T-cell (primary cell): ENCODE data around the gene PARD6A. TPM values are rescaled to one million over a fixed set of nuclear protein-coding genes. Genes with fewer than 3 reads are reported as not detected.
A peak's percentile ranks its signal among the peaks of the same experiment; 100 is the strongest.

Experiments used
- ATAC-seq, 4 experiments: fragments of 200-7000 bp in 3 of 4; fragments of 150-1000 bp in 1 of 4; cut with Tn5 transposase; replicated peaks in 1 of 4; 1 replicate in 3 of 4; 2 replicates in 1 of 4; pipeline ENCODE4 v1.10.0; 2021; ENCODE audit warnings: moderate library complexity in 3 of 4, mild to moderate bottlenecking in 2 of 4, moderate number of reproducible peaks in 1 of 4
- CTCF ChIA-PET, 2 donors: fragments of 300-600 bp; sonication (Branson Sonifier 250); formaldehyde crosslinking; loops; one replicate each; lab custom pipeline; 2022; ENCODE audit warnings: antibody characterized with exemption in 2 of 2; lab: Charles Lee
- POLR2A ChIA-PET, 2 donors: fragments of 300-600 bp; sonication (Branson Sonifier 250); formaldehyde crosslinking; loops; one replicate each; lab custom pipeline; 2022; ENCODE audit warnings: antibody characterized with exemption in 2 of 2; lab: Charles Lee
- DNase-seq, 35 experiments: peaks; one replicate each; pipeline versions ENCODE4 v3.0.0 to v3.0.0-alpha.2; 2013 to 2023
- H3K27ac ChIP-seq: one replicate; pipeline ENCODE4 v1.5.1; 2013; ENCODE audit warnings: low read length
- H3K27me3 ChIP-seq, 2 experiments: replicated peaks in 1 of 2; 1 replicate in 1 of 2; 2 replicates in 1 of 2; pipeline versions ENCODE4 v1.6.1 to v1.7.0; 2013; ENCODE audit warnings: low read length in 1 of 2, mixed read lengths in 1 of 2; ENCODE audit not compliant: control insufficient read depth in 2 of 2, insufficient read depth in 2 of 2; ENCODE audit errors: extremely low read depth in 1 of 2
- H3K36me3 ChIP-seq, 2 donors: 1 replicate in 1 of 2; 2 replicates in 1 of 2; pipeline versions ENCODE4 v1.6.1 to v1.7.0; 2013; ENCODE audit warnings: low read length in 1 of 2; ENCODE audit not compliant: control insufficient read depth in 2 of 2, insufficient read depth in 1 of 2; ENCODE audit errors: extremely low read depth in 1 of 2
- H3K4me1 ChIP-seq, 2 experiments: 1 replicate in 1 of 2; 2 replicates in 1 of 2; pipeline versions ENCODE4 v1.6.1 to v1.7.0; 2013; ENCODE audit warnings: low read length in 2 of 2, mixed read lengths in 1 of 2; ENCODE audit not compliant: insufficient read depth in 2 of 2, control insufficient read depth in 1 of 2; ENCODE audit errors: extremely low read depth in 1 of 2
- H3K4me3 ChIP-seq, 2 donors: 1 replicate in 1 of 2; 2 replicates in 1 of 2; pipeline versions ENCODE4 v1.5.1 to v1.7.0; 2013; ENCODE audit warnings: mild to moderate bottlenecking in 2 of 2, low read length in 1 of 2, moderate library complexity in 1 of 2; ENCODE audit not compliant: control insufficient read depth in 1 of 2; ENCODE audit errors: extremely low read depth in 1 of 2
- H3K9me3 ChIP-seq: 2 replicates; pipeline ENCODE4 v1.7.0; 2013
- H3K27ac Mint-ChIP-seq, 2 donors: one replicate each; pipeline ENCODE4 v1.8.0; 2020 to 2021; ENCODE audit warnings: mild to moderate bottlenecking in 2 of 2, mixed read lengths in 2 of 2
- H3K27me3 Mint-ChIP-seq, 2 donors: one replicate each; pipeline ENCODE4 v1.8.0; 2021 to 2022; ENCODE audit warnings: mixed read lengths in 2 of 2
- H3K36me3 Mint-ChIP-seq: one replicate; pipeline ENCODE4 v1.8.0; 2021; ENCODE audit warnings: mixed read lengths
- H3K4me1 Mint-ChIP-seq, 3 donors: one replicate each; pipeline ENCODE4 v1.8.0; 2020 to 2022; ENCODE audit warnings: mixed read lengths in 3 of 3, mild to moderate bottlenecking in 1 of 3
- H3K4me3 Mint-ChIP-seq, 3 donors: one replicate each; pipeline ENCODE4 v1.8.0; 2020 to 2022; ENCODE audit warnings: mild to moderate bottlenecking in 3 of 3, mixed read lengths in 3 of 3, moderate library complexity in 3 of 3
- H3K9me3 Mint-ChIP-seq, 3 donors: one replicate each; pipeline ENCODE4 v1.8.0; 2020 to 2022; ENCODE audit warnings: mixed read lengths in 3 of 3
- WGBS: methylation state at CpG from one replicate; pipeline ENCODE4 v1.1.5; 2013; ENCODE audit warnings: missing lambda C conversion rate; ENCODE audit not compliant: insufficient coverage; 5-methylcytosine and 5-hydroxymethylcytosine counted together
- total RNA-seq, 35 experiments: library from RNA in 6 of 35; stranded (reverse) in 6 of 35; fragments of 120-200 nt in 1 of 35; gene quantifications; one replicate each; pipeline versions ENCODE4 v1.2.1 to v1.2.4 and lab custom pipeline; 2013 to 2026

The PARD6A gene
- total RNA-seq, 5 donors from 2014 or later (not counting 1 experiment from before 2014, with no cell fraction given), result 2.9 to 10.6 (median 7.6) TPM

- CTCF ChIA-PET, result interaction anchor here in 1 of 2 donors (0.6 to 1.6 kb wide), 2 partner anchors 16 to 58 kb away, joined by 3 to 9 read pairs; partner anchors contain the start of gene CARMIL2
- H3K27me3 Mint-ChIP-seq, result no peaks in the 10 kb centered on the region
- peak overlapping the region; percentile 86 to 89 (median 89) for H3K4me3 Mint-ChIP-seq
- Histone ChIP-seq H3K4me1 (peaks cover 5 to 40% of the 10 kb centered on the region in 2 experiments), H3K4me3 (peak overlapping the region; percentile 99 to 100), H3K27me3 (no peaks in the 10 kb centered on the region), H3K27ac (peak overlapping the region; percentile 79), H3K9me3 (no peaks in the 10 kb centered on the region), H3K36me3 (peaks cover 5 to 11% of the 10 kb centered on the region in 2 donors)
- POLR2A ChIA-PET, result interaction anchor here in 1 of 2 donors (2.1 kb wide), 1 partner anchor 181 kb away, joined by 8 read pairs; the partner anchor contains the start of gene ATP6V0D1
- ATAC-seq, result peak in 2 of 4 experiments; percentile 4 to 5
- peaks cover 19 to 36% (median 35%) of the 10 kb centered on the region in 3 donors for H3K4me1 Mint-ChIP-seq
- H3K27ac Mint-ChIP-seq, result peak overlapping the region; percentile 82 to 88
- H3K9me3 Mint-ChIP-seq, result no peaks in the 10 kb centered on the region
- WGBS, result 21% methylated on average over 36 of the region's 39 CpGs
- H3K36me3 Mint-ChIP-seq, result no peaks in the 10 kb centered on the region
- peak in 5 of 35 experiments; percentile 6 to 54 (median 25) for DNase-seq
These were observed 471 bp downstream of the PARD6A start for GRCh38 chr16:67661101-67661761.

GRCh38 chr16:67661886-67662652 is 1.3 kb downstream of the PARD6A start:
- Histone ChIP-seq H3K9me3 (no peaks in the 10 kb centered on the region), H3K27me3 (no peaks in the 10 kb centered on the region), H3K4me3 (no peak overlapping the region), H3K36me3 (peaks cover 1 to 6% of the 10 kb centered on the region in 2 donors), H3K27ac (no peak overlapping the region), H3K4me1 (peaks cover 5 to 46% of the 10 kb centered on the region in 2 experiments)
- Mint-ChIP-seq H3K36me3 (no peaks in the 10 kb centered on the region), H3K27me3 (no peaks in the 10 kb centered on the region), H3K4me1 (peaks cover 20 to 38% (median 36%) of the 10 kb centered on the region in 3 donors), H3K4me3 (peak overlapping the region; percentile 86 to 89 (median 89)), H3K27ac (peak overlapping the region in 1 of 2 donors; percentile 31), H3K9me3 (no peaks in the 10 kb centered on the region)
- WGBS, result 96% methylated on average over 34 of the region's 34 CpGs
- CTCF ChIA-PET, result interaction anchor here in 1 of 2 donors (0.6 kb wide), 1 partner anchor 9 kb away, joined by 5 read pairs; no protein-coding TSS in a partner anchor
- POLR2A ChIA-PET, result no interaction called here
- ATAC-seq (no peak), DNase-seq (no peak)

- H3K4me3 ChIP-seq, result no peak overlapping the region
- H3K4me3 Mint-ChIP-seq, result peak overlapping the region in 1 of 3 donors; percentile 3
- no peak for DNase-seq
- H3K36me3 Mint-ChIP-seq, result no peaks in the 10 kb centered on the region
- no peak for ATAC-seq
- H3K27me3 Mint-ChIP-seq, result no peaks in the 10 kb centered on the region
- ChIA-PET CTCF (interaction anchor here in 1 of 2 donors (0.6 kb wide), 1 partner anchor 8 kb away, joined by 5 read pairs; no protein-coding TSS in a partner anchor), POLR2A (no interaction called here)
- no peak overlapping the region for H3K27ac ChIP-seq
- H3K36me3 ChIP-seq, result peaks cover 0 to 1% of the 10 kb centered on the region in 2 donors
- no peaks in the 10 kb centered on the region for H3K9me3 Mint-ChIP-seq
- peaks cover 25 to 43% (median 36%) of the 10 kb centered on the region in 3 donors for H3K4me1 Mint-ChIP-seq
- H3K4me1 ChIP-seq, result peaks cover 9 to 51% of the 10 kb centered on the region in 2 experiments
- H3K27me3 ChIP-seq, result no peaks in the 10 kb centered on the region
- no peak overlapping the region for H3K27ac Mint-ChIP-seq
- no peaks in the 10 kb centered on the region for H3K9me3 ChIP-seq
These were observed 1.9 kb downstream of the PARD6A start for GRCh38 chr16:67662653-67663010.

- POLR2A ChIA-PET, result no interaction called here
- 94% methylated on average over 19 of the region's 25 CpGs for WGBS
- Histone ChIP-seq H3K4me3 (no peak overlapping the region), H3K36me3 (no peaks in the 10 kb centered on the region), H3K27ac (no peak overlapping the region), H3K27me3 (no peaks in the 10 kb centered on the region), H3K4me1 (peaks cover 10 to 54% of the 10 kb centered on the region in 2 experiments), H3K9me3 (no peaks in the 10 kb centered on the region)
- DNase-seq, result peak in 5 of 35 experiments; percentile 22 to 45 (median 38)
- Mint-ChIP-seq H3K27ac (peak overlapping the region in 1 of 2 donors; percentile 58), H3K9me3 (no peaks in the 10 kb centered on the region), H3K27me3 (no peaks in the 10 kb centered on the region), H3K4me3 (no peak overlapping the region), H3K4me1 (peaks cover 30 to 48% (median 30%) of the 10 kb centered on the region in 3 donors), H3K36me3 (no peaks in the 10 kb centered on the region)
- no peak for ATAC-seq
- CTCF ChIA-PET, result interaction anchor here (0.5 to 0.6 kb wide), 2 partner anchors 67 to 365 kb away, joined by 3 read pairs; no protein-coding TSS in a partner anchor
These were observed 2.6 kb downstream of the PARD6A start for GRCh38 chr16:67663151-67663876.

GRCh38 chr16:67663877-67664222 is 3.1 kb downstream of the PARD6A start:
- Mint-ChIP-seq H3K4me3 (no peak overlapping the region), H3K4me1 (peaks cover 27 to 49% (median 28%) of the 10 kb centered on the region in 3 donors), H3K27ac (peak overlapping the region in 1 of 2 donors; percentile 1), H3K9me3 (no peaks in the 10 kb centered on the region), H3K27me3 (no peaks in the 10 kb centered on the region), H3K36me3 (no peaks in the 10 kb centered on the region)
- Histone ChIP-seq H3K27me3 (no peaks in the 10 kb centered on the region), H3K27ac (no peak overlapping the region), H3K4me3 (no peak overlapping the region), H3K36me3 (no peaks in the 10 kb centered on the region), H3K9me3 (no peaks in the 10 kb centered on the region), H3K4me1 (peaks cover 8 to 50% of the 10 kb centered on the region in 2 experiments)
- WGBS, result 88% methylated on average over 4 of the region's 6 CpGs
- ChIA-PET CTCF (interaction anchor here (0.5 to 0.6 kb wide), 2 partner anchors 68 to 366 kb away, joined by 3 read pairs; no protein-coding TSS in a partner anchor), POLR2A (no interaction called here)
- ATAC-seq, result no peak
- no peak for DNase-seq
